GM21576 (cell line): ENCODE measurements around the gene GJD2.

ENCODE experiments used
- ATAC-seq: cut with Tn5 transposase; IDR thresholded peaks from one replicate; pipeline ENCODE4 v1.9.1; 2021; ENCODE audit warnings: mild to moderate bottlenecking, moderate library complexity; ENCODE audit not compliant: unreplicated experiment

Gene GJD2

DNA sequence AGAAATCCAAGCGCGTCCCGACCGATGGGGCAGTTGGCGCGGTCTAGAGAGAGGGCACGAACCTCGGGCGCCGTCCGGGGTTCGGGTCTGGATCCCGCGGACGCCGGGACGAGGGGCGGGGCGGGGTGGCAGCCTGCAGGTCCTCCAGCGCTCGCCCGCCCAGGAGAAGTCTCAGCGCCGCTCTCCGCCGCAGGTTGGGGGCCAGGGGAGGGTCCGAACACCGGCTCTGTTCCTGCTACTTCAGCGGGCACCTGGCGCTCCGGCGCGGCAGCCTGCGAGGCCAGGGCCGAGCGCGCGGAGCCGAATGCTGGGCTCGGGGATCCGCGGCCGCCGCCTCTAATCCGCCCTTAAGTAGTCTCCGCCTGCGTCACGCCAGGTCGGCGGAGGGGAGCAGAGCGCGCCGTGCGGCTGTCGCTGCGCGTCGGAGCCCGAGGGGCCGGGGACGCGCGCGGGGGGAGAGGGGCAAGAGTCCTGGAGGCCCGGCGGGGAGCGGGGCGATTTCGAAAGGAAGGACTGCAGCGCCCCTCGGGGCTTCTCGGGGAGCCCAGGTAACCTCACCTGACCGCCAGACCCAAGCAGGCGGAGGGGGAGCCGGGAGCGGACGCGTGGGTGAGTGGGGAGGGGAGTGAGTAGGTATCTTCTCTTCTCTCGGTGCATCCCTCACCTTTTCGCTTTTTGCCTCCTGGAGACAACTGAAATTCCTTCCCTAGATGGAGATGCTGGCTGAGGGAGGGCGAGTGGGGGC lies at the start of gene GJD2:
GJD2 (minus strand) TSS at position 325 of the 745 bp plus-strand sequence. CDS start 510 bp downstream, outside the sequence.
- no peak for ATAC-seq

DNA sequence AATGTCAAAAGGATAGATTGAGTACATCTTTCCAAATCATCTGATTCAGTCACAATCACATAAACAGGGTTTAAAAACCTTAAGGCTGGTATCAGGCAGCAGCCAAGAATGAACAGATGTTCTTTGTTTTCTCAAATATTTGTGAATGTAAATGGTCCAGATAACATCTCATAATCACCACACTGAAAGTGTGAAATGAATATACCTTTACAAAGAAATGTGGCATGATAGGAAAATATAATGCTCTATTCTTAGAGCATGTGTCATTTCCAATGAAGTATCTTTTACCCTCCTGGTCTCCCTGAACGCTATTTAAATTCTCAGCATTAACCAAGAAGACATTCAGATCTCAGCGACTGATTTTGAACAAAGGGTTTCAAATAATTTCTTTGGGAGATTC lies 49.3 kb upstream of the GJD2 start:
- no peak for ATAC-seq

DNA sequence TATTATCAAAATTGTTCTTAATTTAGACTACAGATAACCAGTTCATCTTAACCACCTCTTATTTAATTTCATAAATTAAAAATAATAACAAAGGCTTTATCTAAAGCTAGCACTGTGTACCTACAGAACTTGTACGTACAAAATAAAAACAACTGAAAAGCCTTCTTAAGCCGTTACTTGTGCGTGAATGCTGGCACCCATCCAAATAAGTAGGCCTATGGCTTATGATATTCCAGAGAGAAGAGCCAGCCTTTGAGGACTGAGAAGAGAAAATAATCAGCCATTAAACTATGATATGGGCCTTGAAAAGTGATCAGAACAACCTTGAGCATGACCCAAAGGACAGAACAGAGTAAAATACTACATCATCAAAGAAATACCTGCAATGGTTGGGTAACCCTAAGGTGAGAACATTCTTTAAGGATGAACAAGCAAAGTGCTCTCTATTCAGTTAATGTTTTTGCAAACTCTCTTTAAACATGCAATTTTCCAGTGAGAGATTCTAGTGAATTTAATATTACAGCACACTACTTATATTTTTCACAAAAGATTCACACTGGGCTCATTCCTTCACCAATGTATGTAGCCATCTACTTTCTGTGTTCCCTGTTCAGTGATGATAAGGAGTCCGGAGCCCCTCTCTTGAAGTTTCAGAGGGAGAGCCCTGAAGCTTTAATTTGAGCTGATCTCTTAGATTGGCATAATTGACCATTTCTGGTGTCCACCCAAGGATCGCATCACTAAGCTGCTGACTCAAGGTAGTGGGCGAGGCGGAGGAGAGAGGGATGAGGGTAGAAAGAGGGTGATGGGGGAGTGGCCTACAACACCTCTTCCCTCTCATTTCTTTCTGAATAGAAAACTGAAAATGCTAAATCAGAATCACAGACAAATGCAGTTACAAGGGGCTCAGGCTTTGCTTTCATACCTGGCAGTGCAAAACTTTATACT lies 48.3 kb upstream of the GJD2 start:
- no peak for ATAC-seq

DNA sequence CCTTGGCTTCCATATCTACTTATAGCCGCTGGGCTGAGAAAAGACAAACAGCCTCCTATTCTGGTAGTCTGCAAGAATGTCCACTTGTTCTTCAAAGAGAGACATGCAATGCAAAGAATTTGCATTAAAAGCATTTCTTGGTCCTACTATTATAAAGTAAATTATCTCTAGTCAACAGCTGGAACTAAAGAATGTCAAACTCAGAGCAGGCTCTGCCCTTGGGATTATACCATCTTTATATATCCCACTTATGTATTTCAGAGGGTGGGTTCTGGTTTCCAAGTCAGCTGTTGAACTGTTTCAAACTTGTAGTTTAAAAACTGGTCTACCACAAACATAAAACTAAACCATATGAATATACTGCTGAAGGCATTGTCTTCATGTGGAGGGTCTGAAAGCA lies 47.6 kb upstream of the GJD2 start:
- no peak for ATAC-seq

DNA sequence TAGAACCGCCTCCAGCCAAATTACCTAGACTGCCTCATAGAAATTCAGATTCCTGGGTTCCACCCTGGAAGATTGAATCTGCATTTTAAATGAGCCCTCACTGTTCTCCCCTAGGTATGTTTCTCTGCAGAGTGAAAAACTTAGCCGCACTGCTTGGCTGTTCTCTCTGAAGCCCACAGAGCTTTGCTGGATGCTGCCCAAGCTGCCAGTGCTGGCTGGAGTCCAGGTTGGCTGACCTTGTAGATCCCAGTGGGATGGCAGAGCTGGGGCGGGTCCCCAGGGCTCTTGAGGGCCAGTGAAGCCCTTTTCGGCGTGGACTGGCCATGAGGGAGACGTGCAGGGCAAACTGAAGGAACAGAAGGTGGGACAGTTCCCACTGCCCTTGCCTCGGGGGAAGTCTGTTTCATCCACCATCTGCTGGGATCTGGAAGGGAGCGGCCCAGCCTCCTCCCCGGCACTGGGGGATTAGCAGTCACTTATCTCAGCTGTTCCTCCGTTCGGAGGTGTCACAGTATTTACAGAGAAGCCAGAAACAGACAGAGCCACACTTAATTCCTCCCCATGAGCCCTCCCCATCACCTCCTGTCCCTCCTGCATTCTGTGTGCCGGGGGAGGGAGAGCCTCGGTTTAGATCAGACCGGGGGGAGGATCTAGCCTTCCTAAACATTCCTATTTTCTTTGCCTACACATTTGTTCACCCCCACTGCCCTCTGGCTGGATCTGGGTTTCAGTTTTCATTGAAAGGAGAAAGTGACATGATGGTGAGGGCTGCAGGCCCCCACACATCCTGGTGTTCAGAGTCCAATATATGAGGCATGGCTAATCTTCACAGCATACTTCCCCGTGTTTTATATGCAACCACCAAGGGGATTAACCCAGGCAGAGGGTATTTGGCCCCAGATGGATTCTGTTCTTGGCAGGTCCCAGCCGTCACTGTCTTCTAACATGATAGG lies 44.6 kb upstream of the GJD2 start:
- no peak for ATAC-seq

DNA sequence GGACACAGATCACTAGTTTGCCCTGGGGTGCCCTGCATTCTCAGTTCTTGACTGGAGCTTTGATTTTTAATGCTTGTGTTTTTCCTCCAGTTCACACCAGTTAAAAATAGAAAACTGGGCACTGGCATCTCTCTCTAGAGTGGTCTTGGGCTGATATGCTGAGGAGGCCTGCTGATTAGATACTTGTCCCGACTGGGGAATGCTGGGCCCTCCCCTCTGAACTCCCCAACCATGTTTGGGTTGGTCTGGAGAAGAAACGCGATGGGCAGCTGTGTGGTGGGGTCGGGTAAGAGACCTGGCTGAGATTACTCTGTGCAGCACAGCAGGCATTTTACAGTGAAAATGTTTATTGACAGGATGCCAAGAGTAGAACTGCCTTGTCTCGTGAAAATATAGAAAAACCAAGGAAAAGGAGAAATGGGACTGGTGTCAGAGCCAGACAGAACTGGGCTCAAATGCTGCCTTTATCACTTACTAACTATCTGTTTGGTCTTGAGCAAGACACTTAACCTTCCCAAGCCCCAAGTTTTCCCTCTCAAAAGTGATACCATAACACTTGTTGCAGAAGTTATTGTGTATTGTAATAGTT lies 42.1 kb upstream of the GJD2 start:
- ATAC-seq, result no peak

DNA sequence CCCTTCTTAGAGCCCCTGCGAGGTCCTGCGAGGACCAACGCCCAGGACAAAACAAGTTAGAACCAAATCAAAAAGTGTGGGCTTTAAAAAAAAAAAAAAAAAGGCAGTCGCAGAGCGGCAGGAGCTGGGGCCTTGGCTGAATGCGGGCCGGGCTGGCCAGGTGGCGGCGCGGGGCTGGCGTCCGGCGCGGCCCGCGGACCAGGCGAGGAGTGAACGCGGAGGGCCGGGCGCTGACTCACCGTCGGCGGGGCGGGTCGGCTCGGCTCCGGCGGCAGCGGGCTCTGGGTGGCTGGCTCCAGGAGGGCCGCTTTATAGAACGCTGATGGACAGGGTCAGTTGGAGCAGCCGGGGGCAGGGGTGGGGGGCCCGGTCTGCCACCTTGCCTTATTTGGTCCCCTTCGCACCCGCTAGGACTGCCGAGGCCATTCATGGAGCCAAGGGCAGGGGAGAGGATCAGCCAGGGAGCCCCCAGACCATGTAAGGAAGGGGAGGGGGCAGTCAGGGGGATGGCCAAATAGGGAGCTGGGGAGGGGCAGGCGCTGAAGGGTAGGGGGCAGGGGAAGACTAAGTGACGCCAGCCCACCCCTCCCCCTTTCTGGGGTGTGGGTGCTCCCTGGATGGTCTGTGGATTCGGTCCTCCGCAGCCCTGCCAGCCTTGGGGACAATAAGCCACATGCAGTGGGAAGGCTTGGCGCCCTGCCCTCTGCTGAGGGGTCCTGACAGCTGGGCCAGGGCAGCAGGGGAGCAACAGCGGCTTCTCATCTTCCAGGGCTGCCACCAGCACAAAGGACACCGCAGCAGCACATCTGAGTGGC lies 40.7 kb upstream of the GJD2 start, which contains the start of gene ACTC1:
ACTC1 (minus strand) TSS at position 283 of the 815 bp plus-strand sequence. CDS start 741 bp downstream, outside the sequence.
- ATAC-seq, result no peak

DNA sequence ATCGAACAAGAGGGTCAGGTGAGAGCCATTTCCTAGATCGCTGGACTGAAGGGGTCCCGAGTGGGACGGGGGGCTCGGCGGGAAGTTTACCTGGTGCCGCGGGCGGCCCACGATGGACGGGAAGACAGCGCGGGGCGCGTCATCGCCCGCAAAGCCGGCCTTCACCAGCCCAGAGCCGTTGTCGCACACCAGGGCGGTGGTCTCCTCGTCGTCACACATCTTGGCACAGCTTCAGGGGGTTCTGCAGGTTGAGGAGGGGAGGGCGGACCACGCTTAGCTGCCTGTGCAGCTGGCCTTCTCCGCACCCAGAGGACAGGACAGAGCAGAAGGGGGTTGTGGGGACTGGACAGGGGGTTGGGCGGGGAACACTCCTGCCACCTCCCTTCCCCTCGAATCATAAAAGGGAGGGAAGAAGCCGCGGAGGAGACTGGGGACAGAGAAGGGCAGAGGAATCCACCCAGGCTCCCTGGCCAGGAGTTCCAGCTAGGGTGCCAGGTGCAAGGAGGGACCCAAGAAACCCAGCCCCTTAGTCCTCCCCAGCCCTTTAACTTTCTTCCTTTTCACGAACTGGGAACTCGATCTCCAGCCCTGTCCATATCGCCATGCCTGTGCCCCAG lies 39.9 kb upstream of the GJD2 start:
- ATAC-seq, result no peak

DNA sequence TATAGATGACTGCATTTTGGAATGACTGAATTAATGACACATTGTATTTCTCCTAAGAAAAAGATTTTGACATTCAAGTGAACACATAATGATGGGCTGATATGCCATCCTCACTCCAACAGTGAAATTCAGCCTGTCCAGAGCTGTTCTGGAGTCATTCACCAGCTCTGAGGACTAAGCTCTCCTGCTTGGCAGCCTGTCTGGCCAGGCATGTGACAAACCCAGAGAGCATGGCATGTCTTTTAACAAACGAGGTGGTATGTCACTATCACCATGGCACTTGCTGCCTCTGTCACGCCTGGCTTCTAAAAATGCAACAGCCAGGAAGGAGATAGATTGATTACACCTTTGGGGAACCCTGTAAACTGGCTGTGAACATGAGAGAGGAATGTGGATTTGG lies 39.1 kb upstream of the GJD2 start:
- no peak for ATAC-seq

DNA sequence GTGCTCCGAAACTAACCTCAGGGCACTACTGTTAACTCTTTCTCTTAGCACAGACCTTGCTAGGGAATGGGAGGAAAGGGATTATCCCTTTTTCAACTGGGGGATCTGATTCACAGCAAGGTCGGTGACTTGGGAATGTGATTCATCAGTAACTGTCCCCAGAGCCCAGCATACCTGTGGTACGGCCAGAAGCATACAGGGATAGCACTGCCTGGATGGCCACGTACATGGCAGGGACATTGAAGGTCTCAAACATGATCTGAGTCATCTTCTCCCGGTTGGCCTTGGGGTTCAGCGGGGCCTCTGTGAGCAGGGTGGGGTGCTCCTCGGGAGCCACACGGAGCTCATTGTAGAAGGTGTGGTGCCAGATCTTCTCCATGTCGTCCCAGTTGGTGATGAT lies 38.3 kb upstream of the GJD2 start:
- ATAC-seq, result no peak

DNA sequence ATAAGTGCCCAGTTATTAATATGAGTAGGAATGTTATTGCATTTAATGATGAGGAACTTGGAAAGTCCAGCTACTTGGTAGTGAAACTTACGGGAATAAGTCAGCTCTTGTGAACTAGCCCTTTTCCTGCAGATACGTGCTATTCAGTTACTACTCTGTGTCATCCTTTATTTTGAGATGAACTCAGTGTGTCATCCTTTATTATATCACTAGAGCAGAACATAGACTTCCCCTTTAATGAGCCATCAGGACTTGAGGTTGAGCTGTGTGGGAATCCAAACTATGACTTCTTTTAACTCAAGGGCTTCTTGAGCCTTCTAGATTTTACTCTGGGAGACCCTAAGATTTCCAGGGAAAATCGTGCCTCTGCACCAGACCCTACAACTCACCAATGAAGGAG lies 36.9 kb upstream of the GJD2 start:
- ATAC-seq, result no peak

DNA sequence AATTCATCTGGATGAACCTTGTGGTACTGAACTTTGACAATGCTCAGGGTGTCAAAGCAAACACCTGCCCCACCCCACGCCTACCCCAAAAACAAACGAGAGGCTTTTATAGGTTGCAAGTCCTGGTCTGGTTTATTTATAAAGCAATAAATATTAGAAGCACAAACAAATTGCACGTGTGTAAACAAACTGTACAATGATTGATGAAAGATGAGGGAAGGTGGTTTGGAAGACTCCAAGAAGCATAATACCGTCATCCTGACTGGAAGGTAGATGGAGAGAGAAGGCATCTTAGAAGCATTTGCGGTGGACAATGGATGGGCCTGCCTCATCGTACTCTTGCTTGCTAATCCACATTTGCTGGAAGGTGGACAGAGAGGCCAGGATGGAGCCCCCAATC lies 35.3 kb upstream of the GJD2 start:
- no peak for ATAC-seq

DNA sequence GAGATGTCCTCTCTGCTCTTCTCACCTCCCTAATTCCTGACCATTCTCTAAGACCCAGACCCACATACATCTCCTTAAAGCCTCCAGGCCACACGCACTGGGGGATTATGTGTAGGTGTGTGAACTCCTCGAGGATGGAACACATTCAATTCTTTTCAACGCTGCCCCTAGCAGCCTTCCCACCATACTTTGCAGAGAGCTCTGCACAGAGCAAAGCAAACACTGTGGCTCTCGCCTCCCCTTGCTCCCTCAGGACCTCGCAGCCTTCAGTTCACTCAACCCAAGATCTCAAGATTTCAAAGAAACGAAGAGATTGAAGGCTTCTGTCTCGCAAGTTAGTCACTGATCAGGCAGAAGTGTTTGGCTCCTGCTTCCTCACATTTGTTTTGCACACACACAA lies 34.5 kb upstream of the GJD2 start:
- ATAC-seq, result no peak

DNA sequence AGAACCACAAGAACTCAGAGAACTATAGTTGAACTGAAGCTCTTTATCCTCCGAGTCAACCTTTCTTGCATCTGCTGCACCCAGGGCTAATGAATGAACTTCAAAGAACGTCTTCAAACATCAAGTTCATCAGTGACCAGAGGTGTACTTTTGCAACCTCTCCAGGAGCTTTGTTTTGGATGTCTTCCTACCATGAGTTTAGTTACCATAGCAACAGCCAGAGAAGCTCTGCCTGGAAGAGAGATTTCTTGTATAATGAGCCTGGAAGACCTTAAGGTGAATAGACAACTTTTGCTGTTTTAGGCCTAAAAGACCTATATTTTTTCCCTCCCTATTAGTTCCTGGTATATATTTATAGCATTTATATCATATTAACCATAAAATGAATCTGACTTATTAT lies 31.4 kb upstream of the GJD2 start:
- ATAC-seq, result no peak

DNA sequence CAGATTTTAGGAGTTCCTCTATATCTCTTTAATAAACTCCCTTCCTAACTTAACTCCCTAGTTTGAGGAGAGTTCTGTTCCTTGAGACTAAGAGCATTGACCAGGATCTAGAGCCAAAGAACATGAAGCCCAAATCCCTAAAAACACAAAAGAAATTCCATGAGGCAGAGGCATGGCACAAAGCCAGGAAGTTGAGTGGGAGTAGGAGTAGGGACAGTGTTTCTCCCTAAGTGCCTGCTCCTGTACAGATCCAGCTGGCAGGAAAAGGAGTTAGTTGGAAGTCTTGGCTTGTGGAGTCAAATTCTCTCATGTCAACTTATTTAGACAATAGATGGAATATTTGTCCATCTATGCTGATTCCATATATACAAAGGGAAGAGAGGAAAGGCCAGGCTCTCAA lies 29.2 kb upstream of the GJD2 start:
- no peak for ATAC-seq

DNA sequence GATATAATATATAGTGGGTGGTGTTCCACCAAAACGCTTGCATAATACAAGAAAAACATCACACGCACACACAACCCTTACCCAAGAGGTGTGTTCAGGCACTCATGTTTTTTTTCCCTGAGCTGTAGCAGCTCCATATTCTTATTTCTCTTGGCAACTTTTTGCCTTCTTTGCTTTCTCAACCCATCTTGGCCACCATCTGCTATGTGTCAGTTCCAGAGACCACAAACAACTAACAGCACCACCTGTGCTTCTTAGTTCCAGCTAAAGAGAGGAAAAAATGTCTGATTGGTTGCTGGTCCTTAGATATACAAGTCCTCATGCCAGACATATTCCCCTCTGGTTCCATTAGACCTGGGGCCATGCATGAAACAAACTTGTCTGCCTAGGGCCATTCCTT lies 28.6 kb upstream of the GJD2 start:
- ATAC-seq, result no peak

DNA sequence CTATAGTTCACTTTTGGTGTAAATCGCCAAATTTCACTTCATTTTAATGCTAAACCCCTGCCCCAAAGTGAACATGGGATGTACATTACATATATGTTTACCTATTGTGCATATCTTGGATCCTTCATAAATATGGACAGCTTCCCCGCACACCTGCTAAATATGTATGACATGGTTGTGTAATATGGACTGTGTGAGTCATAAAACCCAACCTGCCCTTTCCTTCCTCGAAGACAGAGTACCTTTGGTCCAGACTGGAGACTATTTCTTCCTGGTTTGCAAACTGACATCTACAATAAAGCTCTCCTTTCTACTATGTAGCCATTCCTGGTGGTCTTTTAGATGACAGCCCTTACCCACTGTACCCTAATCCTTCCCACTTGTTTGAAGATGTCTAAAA lies 28.1 kb upstream of the GJD2 start:
- ATAC-seq, result no peak

DNA sequence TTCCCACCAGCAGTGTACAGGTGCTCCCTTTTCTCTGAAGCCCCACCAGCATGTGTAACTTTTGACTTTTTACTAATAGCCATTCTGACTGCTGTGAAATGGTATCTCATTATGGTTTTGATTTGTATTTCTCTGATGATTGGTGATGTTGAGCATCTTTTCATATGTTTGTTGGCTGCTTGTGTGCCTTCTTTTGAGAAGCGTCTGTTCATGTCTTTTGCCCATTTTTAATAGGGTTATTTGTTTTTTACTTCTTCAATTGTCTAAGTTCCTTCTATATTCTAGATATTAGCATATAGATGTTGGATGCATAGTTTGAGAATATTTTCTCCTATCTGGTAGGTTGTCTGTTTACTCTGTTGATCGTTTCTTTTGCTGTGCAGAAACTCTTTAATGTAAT lies 25.9 kb upstream of the GJD2 start:
- no peak for ATAC-seq

DNA sequence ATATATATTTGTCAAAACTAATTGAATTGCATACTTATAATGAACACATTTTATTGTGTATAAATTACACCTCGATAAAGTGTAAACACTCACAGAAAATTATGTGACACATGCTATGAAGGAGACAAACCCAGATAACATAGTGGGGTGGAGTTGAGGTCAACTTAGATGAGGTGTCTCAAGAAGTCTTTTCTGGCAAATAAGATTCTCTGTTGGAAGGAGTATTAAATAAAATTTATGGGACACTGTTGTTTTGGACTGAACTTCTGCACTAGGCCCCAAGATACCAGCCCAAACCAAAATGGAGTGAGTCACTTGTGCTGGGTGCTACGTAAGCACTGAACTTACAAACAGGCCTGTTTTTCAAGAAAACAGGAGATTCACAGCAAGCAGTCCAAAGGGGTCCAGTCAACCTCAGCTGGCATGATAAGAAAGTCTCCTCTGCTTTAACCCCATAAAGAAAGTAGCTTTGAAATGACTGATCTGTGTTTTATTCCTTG lies 21.9 kb upstream of the GJD2 start:
- ATAC-seq, result no peak
